ENCODE data around the gene TTLL6. TPM values are rescaled to one million over a fixed set of nuclear protein-coding genes. Genes with fewer than 3 reads are reported as not detected.

Gene TTLL6
- polyA plus RNA-seq, 1 donor, result not detected

DNA sequence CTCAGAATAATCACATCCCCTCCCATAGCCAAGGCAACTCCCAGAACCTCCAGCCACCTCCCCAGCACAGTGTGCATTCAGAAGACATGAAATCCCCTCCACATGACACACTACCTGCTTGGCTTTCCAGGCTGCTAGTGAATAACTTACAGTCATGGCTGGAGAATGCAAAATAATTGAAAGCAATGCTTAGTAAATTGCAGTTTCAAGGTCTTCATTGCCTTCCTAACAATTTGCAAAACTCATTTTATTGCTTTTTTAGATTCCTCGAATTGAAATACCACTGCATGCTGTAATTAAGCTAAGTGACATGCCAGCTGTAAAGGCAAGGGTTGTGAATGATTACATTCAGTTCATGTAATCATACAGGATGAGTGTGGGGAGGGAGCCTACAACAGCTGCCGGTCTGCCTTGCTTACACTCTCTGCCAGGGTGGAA is 59.5 kb downstream of the TTLL6 start:
- no peak for DNase-seq

- no peak for DNase-seq
These were observed 60.2 kb downstream of the TTLL6 start for GRCh38 chr17:48756830-48757251.

- DNase-seq, result no peak
These were observed 61.7 kb downstream of the TTLL6 start for GRCh38 chr17:48755356-48755755.

DNA sequence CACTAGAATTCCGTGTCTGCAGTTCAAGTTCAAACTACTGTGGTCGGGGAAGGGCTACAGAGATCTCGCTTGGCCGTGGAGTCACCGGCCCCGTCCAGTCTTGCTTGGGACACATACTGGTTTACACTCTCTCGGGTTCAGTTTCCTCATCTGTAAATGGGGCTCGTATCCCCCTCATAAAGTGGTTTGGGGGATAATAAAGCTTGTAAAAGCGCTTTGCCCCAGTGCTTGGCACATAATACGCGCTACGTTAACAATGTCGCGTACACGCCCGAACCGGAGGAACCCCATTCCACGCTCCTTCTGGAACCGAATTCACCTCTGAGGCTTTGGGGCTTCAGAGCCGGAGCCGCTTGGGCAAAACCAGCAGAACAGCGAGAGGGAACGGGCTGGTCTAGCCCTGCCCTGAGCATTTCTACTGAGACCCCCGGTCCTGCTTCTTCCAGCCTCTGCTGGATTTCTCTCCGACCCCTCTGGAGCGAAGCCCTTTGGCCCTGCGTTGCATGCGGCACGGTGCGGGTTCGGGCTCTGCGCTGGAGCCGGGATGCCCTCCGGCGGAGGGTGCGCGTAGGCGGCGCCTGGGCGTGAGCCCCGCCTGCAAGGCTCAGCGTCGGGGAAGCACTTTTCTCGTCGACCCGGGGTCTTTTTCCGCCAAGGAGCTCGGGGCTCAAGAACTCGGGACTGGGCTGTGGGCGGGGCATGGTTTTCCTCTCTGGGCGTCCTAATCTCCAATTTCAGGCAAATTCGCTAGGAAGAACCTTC is 62.3 kb downstream of the TTLL6 start:
- no peak for DNase-seq

GRCh38 chr17:48753794-48754499 is 63.1 kb downstream of the TTLL6 start:
- no peak for DNase-seq

GRCh38 chr17:48752399-48753288 is 64.4 kb downstream of the TTLL6 start:
- no peak for DNase-seq

DNA sequence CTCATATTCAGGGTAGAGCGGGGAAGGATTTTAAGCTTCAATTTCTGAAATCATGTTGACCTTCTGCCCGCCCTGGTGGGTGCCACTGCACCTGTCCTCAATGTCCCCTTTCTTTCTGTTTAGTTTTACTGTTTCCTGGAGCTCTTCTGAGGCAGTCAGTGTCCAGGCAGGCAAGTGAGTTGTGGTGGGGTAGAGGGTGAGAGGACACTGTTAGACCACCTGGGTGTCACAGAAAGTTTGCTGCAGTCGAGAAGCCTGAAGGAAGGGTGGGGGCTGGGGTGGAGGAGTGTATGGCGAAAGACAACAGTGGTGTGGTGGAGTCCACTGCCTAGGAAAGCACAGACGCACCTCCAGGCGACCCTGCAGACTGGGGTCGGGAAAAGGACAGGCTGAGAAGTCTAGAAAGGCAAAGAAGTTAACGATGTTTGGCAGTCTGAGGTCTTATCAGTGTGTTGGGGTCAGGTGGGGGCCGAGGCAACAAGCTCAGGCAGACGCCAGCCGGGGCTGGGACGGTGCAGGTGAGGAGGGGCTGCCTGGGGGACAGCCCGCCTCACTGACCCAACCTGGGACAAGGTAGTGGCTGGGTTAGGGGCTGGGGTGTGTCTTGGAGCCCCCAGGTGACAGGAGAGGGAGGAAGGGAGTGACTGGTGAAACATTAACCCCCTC is 65.2 kb downstream of the TTLL6 start:
- DNase-seq, result no peak

DNA sequence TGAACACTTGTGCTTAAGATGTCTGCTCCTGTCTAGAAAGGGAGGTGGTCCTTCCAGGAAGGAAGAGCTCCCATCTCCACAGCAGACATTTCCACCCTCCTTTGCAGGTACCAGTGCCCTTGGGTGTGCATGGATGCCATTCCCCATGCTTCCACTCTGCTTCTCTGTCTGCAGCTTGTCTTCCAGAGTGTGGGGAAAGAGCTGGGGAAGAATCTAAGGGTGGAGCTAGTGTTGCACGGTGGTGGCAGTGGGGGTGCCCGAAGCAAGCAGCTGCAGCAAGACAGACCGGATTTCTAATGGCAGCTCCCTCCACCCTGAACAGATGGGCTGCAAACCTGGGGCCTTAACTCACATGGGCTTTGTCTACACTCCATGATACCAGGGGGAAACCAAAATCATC is 65.9 kb downstream of the TTLL6 start:
- DNase-seq, result no peak

DNA sequence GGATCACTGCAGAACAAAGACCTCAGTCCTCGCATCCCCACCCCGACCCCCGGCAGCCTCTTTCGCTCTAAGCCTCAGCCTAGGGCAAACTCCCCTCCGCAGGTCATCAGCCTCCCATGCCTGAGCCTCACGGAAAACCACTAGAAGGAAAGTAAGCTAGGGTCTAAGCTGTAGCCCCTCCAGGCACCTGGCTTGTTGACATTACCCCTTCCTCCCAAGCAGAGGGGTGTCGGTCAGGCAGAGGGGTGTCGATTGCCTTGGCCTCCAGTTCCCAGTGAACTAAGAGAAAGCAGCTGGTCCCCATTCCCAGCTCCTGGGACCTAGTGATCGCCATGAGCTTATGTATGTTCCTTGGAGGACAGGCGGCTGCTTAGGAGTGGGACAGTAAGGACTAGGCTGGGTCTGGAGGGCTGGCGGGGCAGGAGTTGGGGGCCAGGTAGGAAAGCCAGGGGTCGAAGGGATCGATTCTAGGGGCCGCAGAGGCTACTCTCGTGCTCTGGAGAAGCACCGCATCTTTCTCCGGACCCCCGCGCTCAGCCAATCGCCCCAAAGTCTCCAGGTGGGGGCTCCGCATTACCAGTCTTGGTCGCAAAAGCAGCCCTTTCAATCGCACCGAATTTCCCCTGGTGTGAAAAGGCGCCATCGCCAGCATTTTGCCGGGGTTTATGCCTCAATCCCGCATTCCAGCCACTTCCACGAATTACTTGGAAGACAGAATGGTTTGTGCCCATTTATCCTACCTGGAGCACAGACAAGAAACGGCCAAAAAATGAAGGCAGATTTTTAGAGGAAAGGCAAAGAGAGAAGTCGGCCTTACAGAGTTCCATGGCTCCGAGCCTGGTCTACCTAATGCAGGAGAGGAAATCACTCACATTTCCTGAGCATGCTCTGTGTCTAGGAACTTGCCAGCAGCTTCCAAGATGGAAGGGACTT is 67.1 kb downstream of the TTLL6 start:
- DNase-seq, result no peak

DNA sequence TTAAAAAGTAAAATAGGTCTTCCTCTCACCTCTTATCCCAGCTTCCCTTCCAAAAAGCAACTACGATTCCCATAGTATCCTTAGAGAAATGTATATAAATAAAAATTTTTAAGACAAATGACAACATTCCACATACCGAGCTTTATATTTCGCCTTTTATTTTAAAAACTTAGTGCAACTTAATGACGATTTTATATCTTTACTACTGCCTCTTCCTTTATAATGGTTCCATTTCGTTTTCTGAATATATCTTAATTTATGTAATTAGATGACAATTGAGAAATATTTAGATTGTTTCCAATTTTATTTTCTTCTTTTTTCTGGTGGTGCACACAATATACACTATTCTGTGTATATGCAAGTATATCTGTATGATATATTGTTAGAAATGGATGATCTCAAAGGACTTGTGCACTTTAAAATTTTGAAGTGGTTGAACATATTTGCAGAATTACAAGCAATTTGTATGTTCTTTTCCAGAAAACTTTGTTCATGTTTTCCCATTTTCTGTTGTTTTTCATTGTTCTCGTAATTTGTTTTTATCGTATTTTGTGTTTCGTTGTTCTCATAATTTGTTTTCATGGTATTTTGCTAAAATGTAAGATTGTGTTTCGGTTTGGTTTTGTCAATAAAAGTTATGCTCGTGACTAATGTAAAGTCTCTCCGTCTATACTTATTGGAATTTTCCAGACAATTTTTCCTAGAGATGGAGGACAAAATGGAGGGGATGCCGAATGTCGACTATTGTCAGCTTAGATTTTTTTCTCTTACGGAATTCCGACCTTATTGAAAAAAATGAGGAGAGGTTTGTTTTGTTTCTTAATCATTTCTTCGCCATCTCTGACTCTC is 68.1 kb downstream of the TTLL6 start:
- no peak for DNase-seq

GRCh38 chr17:48747445-48748363 is 69.3 kb downstream of the TTLL6 start:
- DNase-seq, result no peak

DNA sequence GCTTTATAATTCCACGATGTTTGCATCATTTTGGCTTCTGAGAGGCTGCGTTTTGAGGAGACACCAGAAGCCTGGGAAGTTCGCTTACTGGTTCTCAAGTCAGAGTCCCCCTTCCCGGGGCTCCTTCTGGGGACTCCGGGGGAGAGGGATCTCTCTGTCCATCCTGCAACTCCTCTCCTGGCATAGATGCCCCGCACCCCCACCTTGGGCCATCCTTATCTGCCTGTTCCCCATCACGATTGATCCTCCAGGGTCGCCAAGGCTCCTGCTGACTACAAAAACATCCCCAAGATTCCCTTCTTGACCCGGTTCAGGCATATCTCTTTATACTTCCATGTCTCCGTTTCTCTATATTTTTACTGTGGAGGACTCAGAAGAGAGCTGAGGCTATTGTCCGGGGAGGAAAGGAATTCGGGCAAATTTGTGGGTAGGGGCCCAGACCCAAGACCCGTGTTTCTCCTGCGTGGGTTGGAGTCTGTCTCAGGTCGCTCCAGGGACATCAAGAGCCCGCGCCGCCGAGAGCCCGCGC is 70.0 kb downstream of the TTLL6 start:
- no peak for DNase-seq

GRCh38 chr17:48745381-48746275 is 71.4 kb downstream of the TTLL6 start:
- DNase-seq, result no peak

DNA sequence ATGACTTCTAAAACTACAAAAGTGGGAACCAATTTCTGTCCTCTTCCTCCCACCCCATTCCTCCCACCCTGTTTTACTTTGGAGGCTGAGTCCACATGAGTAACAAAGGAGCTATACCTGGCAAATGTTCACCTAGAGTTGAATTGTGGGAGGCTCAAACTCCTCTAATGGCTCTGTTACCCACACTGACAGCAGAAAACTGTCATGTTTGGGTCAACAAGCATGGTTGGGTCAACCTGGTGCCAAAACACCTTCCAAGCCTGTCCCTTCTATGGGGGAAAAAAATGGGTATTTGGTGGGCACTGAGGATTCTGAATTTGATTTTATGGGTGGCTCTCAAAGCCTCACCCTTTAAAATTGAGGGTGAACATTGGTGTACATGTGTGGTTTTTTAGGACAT is 76.5 kb downstream of the TTLL6 start:
- no peak for DNase-seq

GRCh38 chr17:48738803-48739526 is 78.1 kb downstream of the TTLL6 start:
- DNase-seq, result no peak

DNA sequence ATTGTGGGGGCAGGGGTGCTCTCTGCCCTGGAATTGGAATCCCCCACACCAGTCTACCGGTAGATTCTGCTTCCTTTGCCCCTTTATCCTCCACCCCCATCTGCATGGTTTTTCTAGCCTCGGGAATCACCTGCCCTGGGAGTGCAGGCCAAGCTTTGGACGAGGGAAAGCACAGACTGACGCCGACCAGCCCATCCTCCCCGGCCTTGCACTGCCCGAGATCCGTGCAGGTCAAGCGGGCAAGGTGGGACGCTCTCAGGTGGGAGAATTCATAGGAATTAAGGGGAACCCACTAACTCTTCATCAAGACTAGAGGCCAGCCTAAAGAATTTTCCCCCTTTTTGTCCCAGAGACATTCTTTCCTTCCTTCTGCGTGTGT is 78.6 kb downstream of the TTLL6 start:
- DNase-seq, result no peak
